ENCODE data around the gene PTGER4.
"Not testable (repeated sequence)": the region's sequence is repeated elsewhere in the genome, so short reads cannot be mapped to it uniquely, and the experiment has no call there.

The PTGER4 gene

GRCh38 chr5:40689438-40689837 lies 9.7 kb downstream of the PTGER4 start:
- peak in 1 of 3 experiments; percentile 57 for DNase-seq (ENCODE audit: low read depth in 3 of 3)

- no peak for DNase-seq (ENCODE audit: low read depth in 3 of 3)
Measured at GRCh38 chr5:40690267-40690666, 10.6 kb downstream of the PTGER4 start.

DNA sequence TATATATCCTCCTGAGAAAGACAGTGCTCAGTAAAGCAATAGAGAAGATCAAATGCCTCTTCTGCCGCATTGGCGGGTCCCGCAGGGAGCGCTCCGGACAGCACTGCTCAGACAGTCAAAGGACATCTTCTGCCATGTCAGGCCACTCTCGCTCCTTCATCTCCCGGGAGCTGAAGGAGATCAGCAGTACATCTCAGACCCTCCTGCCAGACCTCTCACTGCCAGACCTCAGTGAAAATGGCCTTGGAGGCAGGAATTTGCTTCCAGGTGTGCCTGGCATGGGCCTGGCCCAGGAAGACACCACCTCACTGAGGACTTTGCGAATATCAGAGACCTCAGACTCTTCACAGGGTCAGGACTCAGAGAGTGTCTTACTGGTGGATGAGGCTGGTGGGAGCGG lies 12.2 kb downstream of the PTGER4 start:
- no peak for DNase-seq (ENCODE audit: low read depth in 3 of 3)

- no peak for DNase-seq (ENCODE audit: low read depth in 3 of 3)
Measured at GRCh38 chr5:40694433-40694832, 14.7 kb downstream of the PTGER4 start.

DNA sequence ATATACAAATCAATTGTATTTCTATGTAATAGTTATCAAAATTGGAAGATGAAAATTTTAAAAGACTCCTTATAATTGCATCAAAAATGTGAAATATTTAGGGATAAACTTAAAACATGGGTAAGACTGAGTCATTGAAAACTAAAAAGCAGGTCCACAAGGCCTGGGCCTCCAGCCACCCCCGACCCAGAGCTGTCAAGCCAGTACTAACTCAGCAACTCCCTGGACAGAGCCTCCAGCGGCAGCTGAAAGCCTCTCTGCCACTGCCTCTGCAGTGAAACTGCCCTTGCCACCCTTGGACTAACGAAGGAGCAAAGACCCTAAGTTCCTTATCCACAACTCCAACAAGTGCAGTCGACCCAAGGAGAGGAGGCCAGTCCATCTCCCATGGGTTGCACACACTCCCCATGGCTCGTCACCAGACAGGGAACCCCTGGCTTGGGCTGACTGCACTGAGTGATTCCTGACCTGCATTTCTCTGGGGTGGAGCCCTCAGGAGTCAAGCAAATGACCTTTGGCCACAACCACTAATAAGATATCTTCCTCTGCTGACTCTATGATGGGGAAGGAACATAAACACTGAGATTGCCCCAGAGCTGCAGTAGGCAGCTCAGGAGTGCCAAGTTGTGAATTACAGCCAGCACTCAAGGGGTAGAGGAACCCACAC lies 20.5 kb downstream of the PTGER4 start:
- DNase-seq (ENCODE audit: low read depth in 3 of 3) = no peak

- not testable (repeated sequence) for DNase-seq (ENCODE audit: low read depth in 3 of 3)
Measured at GRCh38 chr5:40702027-40702426, 22.3 kb downstream of the PTGER4 start.

DNA sequence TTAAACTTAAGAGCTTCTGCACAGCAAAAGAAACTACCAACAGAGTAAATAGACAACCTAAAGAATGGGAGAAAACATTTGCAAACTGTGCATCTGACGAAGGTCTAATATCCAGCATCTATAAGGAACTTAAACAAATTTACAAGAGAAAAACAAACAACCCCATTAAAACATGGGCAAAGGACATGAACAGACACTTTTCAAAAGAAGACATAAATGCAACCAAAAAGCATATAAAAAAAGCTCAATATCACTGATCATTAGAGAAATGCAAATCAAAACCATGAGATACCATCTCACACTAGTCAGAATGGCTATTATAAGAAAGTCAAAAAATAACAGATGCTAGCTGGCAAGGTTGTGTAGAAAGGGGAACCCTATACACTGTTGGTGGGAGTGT lies 25.8 kb downstream of the PTGER4 start:
- not testable (repeated sequence) for DNase-seq (ENCODE audit: low read depth in 3 of 3)

GRCh38 chr5:40710575-40710974 lies 30.9 kb downstream of the PTGER4 start:
- DNase-seq (ENCODE audit: low read depth in 3 of 3) = not testable (repeated sequence)

GRCh38 chr5:40714001-40714400 lies 34.3 kb downstream of the PTGER4 start:
- DNase-seq (ENCODE audit: low read depth in 3 of 3) = no peak

DNA sequence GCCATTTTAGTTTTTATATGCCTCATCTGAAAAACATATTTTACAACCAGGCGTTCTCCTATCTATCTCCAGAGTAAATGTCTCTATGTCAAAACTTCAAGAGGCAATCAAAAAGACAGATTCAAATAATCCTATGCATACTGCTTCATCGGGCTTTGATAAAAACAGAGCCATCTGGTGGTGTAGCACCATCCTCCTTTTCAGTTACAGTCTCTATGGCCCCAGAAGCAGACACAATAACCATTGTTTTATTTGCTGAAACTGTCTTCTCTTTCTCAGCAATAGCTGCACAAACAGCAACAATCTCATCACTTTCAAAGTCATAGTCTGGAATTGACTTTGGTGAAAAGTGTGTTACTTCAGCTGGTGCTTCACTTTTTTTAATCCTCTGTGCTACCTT lies 36.3 kb downstream of the PTGER4 start:
- DNase-seq (ENCODE audit: low read depth in 3 of 3) = no peak

GRCh38 chr5:40716590-40716989 lies 36.9 kb downstream of the PTGER4 start:
- DNase-seq (ENCODE audit: low read depth in 3 of 3) = no peak

DNA sequence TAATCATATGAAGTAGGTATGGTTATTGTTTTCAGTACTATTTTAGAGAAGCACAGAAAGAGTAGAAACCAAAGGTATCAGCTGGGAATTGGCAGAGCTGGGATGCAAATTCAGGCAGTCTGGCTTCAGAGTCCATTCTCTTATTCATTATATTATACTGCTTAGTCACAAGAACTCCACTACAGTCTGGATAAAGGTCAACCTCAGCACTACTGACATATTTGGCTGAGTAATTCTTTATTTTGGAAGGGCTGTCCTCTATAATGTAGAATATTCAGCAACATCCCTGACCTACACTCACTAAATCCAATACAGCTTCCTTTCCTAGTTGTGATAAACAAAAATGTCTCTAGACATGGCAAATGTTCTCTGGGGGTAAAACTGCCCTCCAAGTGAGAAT lies 37.6 kb downstream of the PTGER4 start:
- no peak for DNase-seq (ENCODE audit: low read depth in 3 of 3)

- DNase-seq (ENCODE audit: low read depth in 3 of 3) = no peak
Measured at GRCh38 chr5:40720069-40720468, 40.4 kb downstream of the PTGER4 start.

DNA sequence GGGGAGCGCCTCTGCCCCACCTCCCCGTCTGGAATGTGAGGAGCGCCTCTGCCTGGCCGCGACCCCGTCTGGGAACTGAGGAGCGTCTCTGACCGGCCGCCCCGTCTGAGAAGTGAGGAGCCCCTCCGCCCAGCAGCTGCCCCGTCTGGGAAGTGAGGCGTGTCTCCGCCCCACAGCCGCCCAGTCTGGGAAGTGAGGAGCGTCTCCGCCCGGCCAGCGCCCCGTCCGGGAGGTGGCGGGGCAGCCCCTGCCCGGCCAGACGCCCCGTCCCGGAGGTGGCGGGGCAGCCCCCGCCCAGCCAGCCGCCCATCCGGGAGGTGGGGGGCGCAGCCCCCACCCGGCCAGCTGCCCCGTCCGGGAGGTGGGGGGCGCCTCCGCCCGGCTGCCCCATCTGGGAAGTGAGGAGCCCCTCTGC lies 42.8 kb downstream of the PTGER4 start:
- not testable (repeated sequence) for DNase-seq (ENCODE audit: low read depth in 3 of 3)

DNA sequence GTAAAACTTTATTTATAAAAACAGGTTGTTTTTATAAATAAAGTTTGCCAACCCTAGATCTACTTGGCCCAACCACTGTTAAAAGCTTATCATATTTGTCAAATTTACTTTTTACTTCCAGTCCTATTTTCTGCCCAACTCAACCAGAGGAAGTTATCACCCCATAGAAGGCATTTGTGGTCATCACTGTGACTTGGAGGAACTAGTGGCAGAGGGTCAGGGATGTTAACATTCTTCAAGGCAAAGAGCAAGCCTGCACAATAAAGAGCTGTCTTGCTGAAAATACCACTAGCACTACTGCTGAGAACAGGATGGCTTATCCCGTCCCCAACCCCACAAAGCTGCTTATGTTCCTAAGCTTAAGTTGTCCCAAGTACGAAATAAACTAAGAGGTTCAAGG lies 53.7 kb downstream of the PTGER4 start:
- DNase-seq (ENCODE audit: low read depth in 3 of 3) = no peak

DNA sequence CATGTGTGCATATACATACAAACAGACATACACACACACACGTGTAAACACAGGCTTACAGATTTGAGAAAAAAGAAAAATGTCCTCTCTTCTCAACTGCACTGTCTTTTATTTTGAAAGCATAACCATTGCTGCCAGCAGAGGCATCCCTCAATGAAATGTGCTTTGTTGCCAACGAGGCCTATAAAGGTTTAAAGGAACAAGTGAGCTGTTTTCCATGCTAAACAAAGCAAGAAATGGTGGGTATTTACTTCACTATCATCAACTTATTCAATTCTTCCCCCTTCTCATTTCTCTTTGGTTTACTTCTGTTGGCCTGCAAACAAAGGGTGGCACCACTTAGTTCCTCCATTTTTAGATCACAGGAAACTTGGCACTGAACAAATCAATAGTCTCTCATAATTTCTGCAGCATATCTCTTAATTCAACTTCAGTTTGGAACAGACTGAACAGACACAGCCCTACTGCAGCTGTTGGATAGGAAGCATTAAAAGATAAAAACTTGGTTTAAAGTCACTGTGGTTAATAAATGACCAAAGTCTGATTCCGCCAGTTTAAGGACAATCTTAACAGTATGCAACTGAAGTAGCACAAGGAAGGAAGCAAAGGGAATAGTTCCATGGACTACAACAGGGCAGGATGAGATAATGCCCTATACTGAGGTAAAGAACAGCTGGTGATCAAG lies 54.3 kb downstream of the PTGER4 start:
- DNase-seq (ENCODE audit: low read depth in 3 of 3) = no peak

- DNase-seq (ENCODE audit: low read depth in 3 of 3) = no peak
Measured at GRCh38 chr5:40734986-40735385, 55.3 kb downstream of the PTGER4 start.

GRCh38 chr5:40735609-40736008 lies 55.9 kb downstream of the PTGER4 start:
- no peak for DNase-seq (ENCODE audit: low read depth in 3 of 3)

- peak in 1 of 3 experiments; percentile 10 for DNase-seq (ENCODE audit: low read depth in 3 of 3)
Measured at GRCh38 chr5:40736103-40736875, 56.6 kb downstream of the PTGER4 start.

DNA sequence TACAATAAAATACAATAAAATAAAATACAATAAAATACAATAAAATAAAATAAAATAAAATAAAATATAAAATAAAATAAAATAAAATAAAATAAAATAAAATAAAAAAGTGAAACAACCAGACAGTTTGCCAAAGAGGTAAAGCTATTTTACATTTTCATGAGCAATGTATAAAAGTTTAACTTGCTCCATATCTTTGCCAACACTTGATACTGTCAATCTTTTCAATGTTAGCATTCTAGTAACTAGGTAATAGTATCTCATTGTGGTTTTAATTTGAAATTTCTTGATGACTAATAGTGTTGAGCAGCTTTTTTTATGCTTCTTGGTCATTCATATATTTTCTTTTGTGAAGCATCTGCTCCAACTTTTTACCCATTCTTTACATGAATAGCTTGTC lies 58.8 kb downstream of the PTGER4 start:
- no peak for DNase-seq (ENCODE audit: low read depth in 3 of 3)

Measured in stimulated activated CD4-positive, alpha-beta T cell treated with anti-CD3 and anti-CD28 coated beads, TNF-alpha, amount 100 ng/mL, for 24 hours (primary cell).